Erythroblast (primary cell): Measurements from ENCODE around the gene MME.

ENCODE experiments used
- GATA1 ChIP-seq: IDR thresholded peaks from 2 replicates; pipeline ENCODE4 v1.6.1; 2011; ENCODE audit warnings: low read depth, mild to moderate bottlenecking, control low read depth, low read length, moderate library complexity
- POLR2A ChIP-seq: IDR thresholded peaks from 2 replicates; pipeline ENCODE4 v1.6.1; 2011; ENCODE audit warnings: mild to moderate bottlenecking, low read length

DNA sequence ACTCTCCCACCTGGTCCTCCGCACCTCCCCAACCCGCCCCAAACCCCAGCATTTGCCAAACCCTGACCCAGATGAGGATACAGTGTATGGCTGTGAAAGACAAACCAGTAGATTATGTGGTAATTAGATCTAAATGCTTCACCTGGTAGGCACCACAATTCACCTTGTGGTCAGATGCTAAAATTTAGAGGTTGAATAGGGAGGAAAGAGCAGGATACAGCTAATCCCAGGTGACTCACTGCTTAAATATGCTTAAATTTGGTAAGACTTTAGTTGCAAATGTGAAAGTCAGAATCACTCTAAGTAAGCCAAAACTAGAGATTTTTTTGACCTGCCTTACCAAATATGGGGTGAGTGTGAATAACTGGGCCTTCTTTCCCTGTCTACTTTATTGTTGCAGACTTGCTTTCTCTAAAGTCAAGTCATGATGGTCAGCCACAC is 105.5 kb downstream of the MME start:
- TF ChIP-seq POLR2A (no peak), GATA1 (no peak)
